GM23248 (cell line): ENCODE data around the gene KIF18B.

Source experiments
- EZH2 ChIP-seq: fragments of 200-600 bp; sonication (generic); IDR thresholded peaks from 2 replicates; pipeline ENCODE4 v1.6.1; 2018; ENCODE audit warnings: antibody characterized with exemption, mild to moderate bottlenecking; ENCODE audit not compliant: insufficient read depth, poor library complexity, severe bottlenecking
- EZH2phosphoT487 ChIP-seq: fragments of 200-600 bp; sonication (generic); IDR thresholded peaks from 2 replicates; pipeline ENCODE4 v1.6.1; 2018; ENCODE audit warnings: antibody characterized with exemption, moderate library complexity, mild to moderate bottlenecking, low read depth; ENCODE audit not compliant: insufficient read depth

DNA sequence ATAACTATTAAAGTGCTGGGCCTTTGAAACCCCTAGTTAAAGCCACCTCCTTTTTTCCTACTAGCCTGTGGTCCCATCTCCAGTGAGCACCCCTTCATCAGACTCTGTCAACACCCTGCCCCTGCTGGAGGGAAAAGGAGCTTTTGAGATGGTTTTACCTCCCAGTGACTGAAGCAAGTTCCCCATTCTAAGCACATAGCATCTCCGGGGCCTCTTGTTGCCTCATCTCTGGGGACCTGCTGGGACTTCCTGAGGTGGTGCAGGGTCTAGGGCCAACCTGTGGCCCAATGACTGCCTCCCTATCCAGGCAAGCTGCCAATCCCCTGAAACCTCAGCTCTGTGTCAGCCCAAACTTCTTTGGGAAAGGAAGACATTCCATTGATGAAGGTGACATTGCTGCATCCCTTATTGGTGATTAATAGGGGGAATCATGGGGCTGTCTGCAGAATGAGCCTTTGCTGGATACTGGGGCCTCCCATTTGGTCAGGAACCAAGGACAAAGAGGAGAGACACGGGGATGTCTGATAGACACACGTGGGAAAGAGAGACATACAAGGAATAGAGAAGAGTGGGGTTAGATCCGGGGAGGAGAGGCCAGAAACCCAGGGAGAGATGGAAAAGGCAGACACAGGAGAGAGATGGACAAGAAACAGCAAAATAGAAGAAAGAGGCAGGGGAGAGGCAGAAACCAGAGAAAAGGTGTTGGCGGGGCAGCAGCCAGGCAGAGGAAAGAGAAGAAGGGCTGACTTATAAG, 18.1 kb upstream of the KIF18B start:
- no peak for TF ChIP-seq EZH2
- TF ChIP-seq EZH2phosphoT487: no peak
